GM12878 (cell line): Measurements from ENCODE around the gene RNASE12. TPM values are rescaled to one million over a fixed set of nuclear protein-coding genes. Genes with fewer than 3 reads are reported as not detected.

Experiments used
- ATAC-seq: fragments of 200-7000 bp; cut with Tn5 transposase; 3 replicates; pipeline ENCODE4 v1.9.1; 2020; ENCODE audit warnings: mild to moderate bottlenecking, moderate library complexity
- BruUV-seq: library from RNA; stranded (reverse); fragments of 400-500 nt; replicated peaks from 2 replicates; lab custom pipeline; 2021; lab: Mats Ljungman, UMichigan
- CTCF ChIA-PET: fragments of 300-600 bp; sonication (Branson Sonifier 250); formaldehyde crosslinking; extraction: SDS; loops from one replicate; lab custom pipeline; 2021; ENCODE audit warnings: inconsistent platforms; lab: Yijun Ruan, JAX
- POLR2A ChIA-PET: fragments of 350-600 bp; formaldehyde crosslinking; extraction: SDS; loops from one replicate; lab custom pipeline; 2021; ENCODE audit warnings: inconsistent platforms; lab: Charles Lee
- RAD21 ChIA-PET: fragments of 300-600 bp; sonication (Branson Sonifier 250); formaldehyde crosslinking; loops from one replicate; lab custom pipeline; 2023; ENCODE audit warnings: antibody characterized with exemption; ENCODE audit not compliant: unreplicated experiment; lab: Charles Lee
- SMC1A ChIA-PET: fragments of 300-600 bp; sonication (Branson Sonifier 250); formaldehyde crosslinking; loops from one replicate; lab custom pipeline; 2023; ENCODE audit not compliant: unreplicated experiment, uncharacterized antibody; lab: Charles Lee
- DNase-seq: peaks from one replicate; pipeline ENCODE4 v3.0.0-alpha.2; 2011; ENCODE audit warnings: low read depth, low spot score
- FAIRE-seq: peaks from 3 replicates; lab custom pipeline; 2011; peaks lifted over from hg19 to GRCh38; lab: Jason Lieb, UNC
- H2AFZ ChIP-seq: 2 replicates; pipeline ENCODE4 v1.6.0; 2011; ENCODE audit warnings: low read depth, low read length, control low read depth; ENCODE audit not compliant: control insufficient read depth
- H3K27ac ChIP-seq: 2 replicates; pipeline ENCODE4 v1.5.1; 2011; ENCODE audit warnings: control low read depth; ENCODE audit not compliant: control insufficient read depth, insufficient read depth
- H3K27me3 ChIP-seq, 2 experiments: replicated peaks in 1 of 2; 2 replicates each; pipeline versions ENCODE4 v1.6.0 to v1.6.1; 2011; ENCODE audit warnings: low read length in 1 of 2; ENCODE audit not compliant: control insufficient read depth in 2 of 2, insufficient read depth in 2 of 2
- H3K36me3 ChIP-seq, 2 experiments: 2 replicates each; pipeline ENCODE4 v1.5.1; 2011; ENCODE audit warnings: low read length in 1 of 2; ENCODE audit not compliant: control insufficient read depth in 2 of 2, insufficient read depth in 2 of 2
- H3K4me1 ChIP-seq: 2 replicates; pipeline ENCODE4 v1.6.1; 2011; ENCODE audit warnings: mild to moderate bottlenecking, low read length, moderate library complexity, mixed read lengths; ENCODE audit not compliant: control insufficient read depth, insufficient read depth
- H3K4me2 ChIP-seq: 2 replicates; pipeline ENCODE4 v1.6.0; 2011; ENCODE audit warnings: control low read depth; ENCODE audit not compliant: control insufficient read depth, insufficient read depth
- H3K4me3 ChIP-seq: fragments of 200-600 bp; sonication (generic); 2 replicates; pipeline ENCODE4 v1.5.1; 2016
- H3K79me2 ChIP-seq: 2 replicates; pipeline ENCODE4 v1.6.0; 2011; ENCODE audit warnings: low read length; ENCODE audit not compliant: control insufficient read depth, insufficient read depth
- H3K9ac ChIP-seq: 2 replicates; pipeline ENCODE4 v1.8.0; 2011; ENCODE audit warnings: low read length, control low read depth, mixed read lengths; ENCODE audit not compliant: control insufficient read depth, insufficient read depth
- H3K9me3 ChIP-seq: replicated peaks from 3 replicates; pipeline ENCODE4 v1.5.1; 2011; ENCODE audit warnings: mild to moderate bottlenecking, low read length; ENCODE audit not compliant: control insufficient read depth, insufficient read depth
- H4K20me1 ChIP-seq: 2 replicates; pipeline ENCODE4 v1.6.0; 2011; ENCODE audit not compliant: control insufficient read depth, insufficient read depth
- HDAC6 ChIP-seq: fragments of 200-600 bp; sonication (generic); IDR thresholded peaks from one replicate; pipeline ENCODE4 v1.8.0; 2017; ENCODE audit warnings: antibody characterized with exemption; ENCODE audit not compliant: unreplicated experiment
- KLF5 ChIP-seq: fragments of 450-650 bp; IDR thresholded peaks from 2 replicates; pipeline ENCODE4 v1.6.1; 2014; ENCODE audit warnings: mild to moderate bottlenecking; ENCODE audit not compliant: partially characterized antibody
- NFYB ChIP-seq: IDR thresholded peaks from 2 replicates; pipeline ENCODE4 v1.6.1; 2011; ENCODE audit warnings: low read depth, mild to moderate bottlenecking, low read length, improper control_type of control experiment, moderate library complexity; ENCODE audit not compliant: insufficient read depth
- SKIL ChIP-seq: fragments of 450-650 bp; IDR thresholded peaks from 2 replicates; pipeline ENCODE4 v1.6.1; 2017; ENCODE audit warnings: mild to moderate bottlenecking, low read depth, inconsistent platforms; ENCODE audit not compliant: poor library complexity, severe bottlenecking
- USF1 ChIP-seq: IDR thresholded peaks from 2 replicates; pipeline ENCODE4 v1.6.1; 2011; ENCODE audit warnings: borderline replicate concordance, low read depth, mild to moderate bottlenecking, moderate library complexity, mixed read lengths, low read length; ENCODE audit not compliant: insufficient read depth; ENCODE audit errors: extremely low read length
- WGBS: methylation state at CpG from one replicate; pipeline ENCODE4 v1.1.6; 2016; ENCODE audit warnings: low lambda C conversion rate; ENCODE audit not compliant: insufficient replicate concordance, insufficient coverage; ENCODE audit errors: missing lambda C conversion rate; 5-methylcytosine and 5-hydroxymethylcytosine counted together
- in situ Hi-C: fragments of 300-500 bp; cut with MboI; formaldehyde crosslinking; loops from 9 replicates; pipeline ENCODE4 v1.14.3; 2018; ENCODE audit warnings: mixed read lengths
- intact Hi-C: fragments of 100-400 bp; cut with micrococcal nuclease; formaldehyde crosslinking; loops from one replicate; pipeline ENCODE4 v1.14.2; 2022; ENCODE audit not compliant: unreplicated experiment
- polyA plus RNA-seq, 11 experiments: library from polyadenylated mRNA; depleted of rRNA in 4 of 11; unstranded in 6 of 11; stranded (reverse) in 5 of 11; fragments of >200 nt; fragmentation: Nextera tagmentation in 4 of 11; fragmentation: Illumina TruSeq in 1 of 11; extraction: Ambion mirVana in 4 of 11; extraction: Trizol in 1 of 11; gene quantifications; 1 replicate in 1 of 11; 2 replicates in 10 of 11; pipeline versions ENCODE4 v1.2.1 to v1.2.3, GENCODE V29; 2011 to 2016; ENCODE audit warnings: inconsistent platforms in 2 of 11, missing spikeins in 2 of 11, low read depth in 1 of 11
- total RNA-seq, 4 experiments: library from RNA; depleted of rRNA in 3 of 4; stranded (reverse); fragments of >200 nt in 3 of 4; fragmentation: Illumina TruSeq in 1 of 4; extraction: Trizol in 1 of 4; gene quantifications; 2 replicates each; pipeline versions ENCODE4 v1.2.1 to v1.2.3, GENCODE V29; 2013 to 2021
- TF ChIP-seq, protein P1 (sequence below): fragments of 450-650 bp; IDR thresholded peaks from 2 replicates; pipeline ENCODE4 v1.6.1; 2016; ENCODE audit warnings: mild to moderate bottlenecking
- TF ChIP-seq, protein P2 (sequence below): IDR thresholded peaks from 2 replicates; pipeline ENCODE4 v1.6.1; 2012; ENCODE audit warnings: improper control_type of control experiment, low read depth, low read length; ENCODE audit not compliant: insufficient replicate concordance

The RNASE12 gene
- total and polyA plus RNA-seq, 10 of the 15 experiments (the other 5 are each of a cell fraction or from before 2014, with no cell fraction given), result not detected

DNA sequence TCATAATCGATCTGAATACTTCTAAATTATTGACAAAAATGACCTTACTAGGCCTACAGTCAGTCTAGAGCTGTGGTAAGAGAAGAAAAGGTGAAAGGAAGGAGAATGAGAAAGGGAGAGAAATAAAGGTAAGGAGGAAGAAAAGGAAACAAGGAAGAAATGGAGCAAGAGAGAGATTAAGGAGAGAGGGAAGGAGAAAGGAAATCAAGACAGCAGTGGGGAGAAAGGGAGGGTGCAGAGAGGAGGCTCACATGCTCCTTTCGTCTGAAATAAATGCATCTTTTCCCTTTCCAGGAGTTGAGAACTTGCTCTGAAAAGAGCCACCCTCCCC, 34.0 kb downstream of the RNASE12 start:
- H3K27ac ChIP-seq, result no peak overlapping the region
- no peak overlapping the region for H3K9ac ChIP-seq
- no peak for ATAC-seq
- no peak overlapping the region for H3K4me2 ChIP-seq
- H3K9me3 ChIP-seq, result no peaks in the 10 kb centered on the region
- ChIA-PET CTCF (no interaction called here), RAD21 (no interaction called here)
- no peak for FAIRE-seq
- no peak for DNase-seq
- in situ Hi-C loops, result no loop called here
- no peaks in the 10 kb centered on the region for H4K20me1 ChIP-seq
- 8% methylated on average over 2 of the region's 2 CpGs for WGBS
- BruUV-seq, result no TSS peak
- TF ChIP-seq, protein P1, sequence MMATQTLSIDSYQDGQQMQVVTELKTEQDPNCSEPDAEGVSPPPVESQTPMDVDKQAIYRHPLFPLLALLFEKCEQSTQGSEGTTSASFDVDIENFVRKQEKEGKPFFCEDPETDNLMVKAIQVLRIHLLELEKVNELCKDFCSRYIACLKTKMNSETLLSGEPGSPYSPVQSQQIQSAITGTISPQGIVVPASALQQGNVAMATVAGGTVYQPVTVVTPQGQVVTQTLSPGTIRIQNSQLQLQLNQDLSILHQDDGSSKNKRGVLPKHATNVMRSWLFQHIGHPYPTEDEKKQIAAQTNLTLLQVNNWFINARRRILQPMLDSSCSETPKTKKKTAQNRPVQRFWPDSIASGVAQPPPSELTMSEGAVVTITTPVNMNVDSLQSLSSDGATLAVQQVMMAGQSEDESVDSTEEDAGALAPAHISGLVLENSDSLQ, result no peak
- TF ChIP-seq, protein P2, sequence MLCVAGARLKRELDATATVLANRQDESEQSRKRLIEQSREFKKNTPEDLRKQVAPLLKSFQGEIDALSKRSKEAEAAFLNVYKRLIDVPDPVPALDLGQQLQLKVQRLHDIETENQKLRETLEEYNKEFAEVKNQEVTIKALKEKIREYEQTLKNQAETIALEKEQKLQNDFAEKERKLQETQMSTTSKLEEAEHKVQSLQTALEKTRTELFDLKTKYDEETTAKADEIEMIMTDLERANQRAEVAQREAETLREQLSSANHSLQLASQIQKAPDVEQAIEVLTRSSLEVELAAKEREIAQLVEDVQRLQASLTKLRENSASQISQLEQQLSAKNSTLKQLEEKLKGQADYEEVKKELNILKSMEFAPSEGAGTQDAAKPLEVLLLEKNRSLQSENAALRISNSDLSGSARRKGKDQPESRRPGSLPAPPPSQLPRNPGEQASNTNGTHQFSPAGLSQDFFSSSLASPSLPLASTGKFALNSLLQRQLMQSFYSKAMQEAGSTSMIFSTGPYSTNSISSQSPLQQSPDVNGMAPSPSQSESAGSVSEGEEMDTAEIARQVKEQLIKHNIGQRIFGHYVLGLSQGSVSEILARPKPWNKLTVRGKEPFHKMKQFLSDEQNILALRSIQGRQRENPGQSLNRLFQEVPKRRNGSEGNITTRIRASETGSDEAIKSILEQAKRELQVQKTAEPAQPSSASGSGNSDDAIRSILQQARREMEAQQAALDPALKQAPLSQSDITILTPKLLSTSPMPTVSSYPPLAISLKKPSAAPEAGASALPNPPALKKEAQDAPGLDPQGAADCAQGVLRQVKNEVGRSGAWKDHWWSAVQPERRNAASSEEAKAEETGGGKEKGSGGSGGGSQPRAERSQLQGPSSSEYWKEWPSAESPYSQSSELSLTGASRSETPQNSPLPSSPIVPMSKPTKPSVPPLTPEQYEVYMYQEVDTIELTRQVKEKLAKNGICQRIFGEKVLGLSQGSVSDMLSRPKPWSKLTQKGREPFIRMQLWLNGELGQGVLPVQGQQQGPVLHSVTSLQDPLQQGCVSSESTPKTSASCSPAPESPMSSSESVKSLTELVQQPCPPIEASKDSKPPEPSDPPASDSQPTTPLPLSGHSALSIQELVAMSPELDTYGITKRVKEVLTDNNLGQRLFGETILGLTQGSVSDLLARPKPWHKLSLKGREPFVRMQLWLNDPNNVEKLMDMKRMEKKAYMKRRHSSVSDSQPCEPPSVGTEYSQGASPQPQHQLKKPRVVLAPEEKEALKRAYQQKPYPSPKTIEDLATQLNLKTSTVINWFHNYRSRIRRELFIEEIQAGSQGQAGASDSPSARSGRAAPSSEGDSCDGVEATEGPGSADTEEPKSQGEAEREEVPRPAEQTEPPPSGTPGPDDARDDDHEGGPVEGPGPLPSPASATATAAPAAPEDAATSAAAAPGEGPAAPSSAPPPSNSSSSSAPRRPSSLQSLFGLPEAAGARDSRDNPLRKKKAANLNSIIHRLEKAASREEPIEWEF, result no peak
- no peak for TF ChIP-seq USF1
- TF ChIP-seq KLF5, result no peak
- TF ChIP-seq NFYB, result no peak
- no peak for TF ChIP-seq HDAC6
- TF ChIP-seq SKIL, result no peak
- TF ChIP-seq, all 136 proteins: peak for 0
- SMC1A ChIA-PET, result no interaction called here
- Histone ChIP-seq H3K4me1 (no peaks in the 10 kb centered on the region), H3K79me2 (no peaks in the 10 kb centered on the region), H3K4me3 (no peak overlapping the region), H2AFZ (no peak overlapping the region), H3K27me3 (no peaks in the 10 kb centered on the region), H3K36me3 (no peaks in the 10 kb centered on the region)
- POLR2A ChIA-PET, result no interaction called here
- intact Hi-C loops, result no loop called here
